HFF-Myc (cell line): Measurements from ENCODE around the gene SCP2.

Experiments used
- DNase-seq: peaks from one replicate; pipeline ENCODE4 v3.0.0-alpha.2; 2011; ENCODE audit warnings: low read depth; ENCODE audit errors: extremely low read depth
- H3K4me3 ChIP-seq: replicated peaks from 2 replicates; pipeline ENCODE4 v1.5.1; 2011; ENCODE audit warnings: low read depth, mild to moderate bottlenecking, control low read depth, low read length
- TF ChIP-seq, protein P1 (sequence below): IDR thresholded peaks from 2 replicates; pipeline ENCODE4 v1.5.1; 2012; ENCODE audit warnings: mild to moderate bottlenecking, low read depth, low read length, control low read depth; ENCODE audit errors: missing control alignments

The SCP2 gene

GRCh38 chr1:53047737-53048736 is 121.0 kb downstream of the SCP2 start:
- DNase-seq, result peak; percentile 51
- TF ChIP-seq, protein P1, sequence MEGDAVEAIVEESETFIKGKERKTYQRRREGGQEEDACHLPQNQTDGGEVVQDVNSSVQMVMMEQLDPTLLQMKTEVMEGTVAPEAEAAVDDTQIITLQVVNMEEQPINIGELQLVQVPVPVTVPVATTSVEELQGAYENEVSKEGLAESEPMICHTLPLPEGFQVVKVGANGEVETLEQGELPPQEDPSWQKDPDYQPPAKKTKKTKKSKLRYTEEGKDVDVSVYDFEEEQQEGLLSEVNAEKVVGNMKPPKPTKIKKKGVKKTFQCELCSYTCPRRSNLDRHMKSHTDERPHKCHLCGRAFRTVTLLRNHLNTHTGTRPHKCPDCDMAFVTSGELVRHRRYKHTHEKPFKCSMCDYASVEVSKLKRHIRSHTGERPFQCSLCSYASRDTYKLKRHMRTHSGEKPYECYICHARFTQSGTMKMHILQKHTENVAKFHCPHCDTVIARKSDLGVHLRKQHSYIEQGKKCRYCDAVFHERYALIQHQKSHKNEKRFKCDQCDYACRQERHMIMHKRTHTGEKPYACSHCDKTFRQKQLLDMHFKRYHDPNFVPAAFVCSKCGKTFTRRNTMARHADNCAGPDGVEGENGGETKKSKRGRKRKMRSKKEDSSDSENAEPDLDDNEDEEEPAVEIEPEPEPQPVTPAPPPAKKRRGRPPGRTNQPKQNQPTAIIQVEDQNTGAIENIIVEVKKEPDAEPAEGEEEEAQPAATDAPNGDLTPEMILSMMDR, result no peak
- no peak overlapping the region for H3K4me3 ChIP-seq

DNA sequence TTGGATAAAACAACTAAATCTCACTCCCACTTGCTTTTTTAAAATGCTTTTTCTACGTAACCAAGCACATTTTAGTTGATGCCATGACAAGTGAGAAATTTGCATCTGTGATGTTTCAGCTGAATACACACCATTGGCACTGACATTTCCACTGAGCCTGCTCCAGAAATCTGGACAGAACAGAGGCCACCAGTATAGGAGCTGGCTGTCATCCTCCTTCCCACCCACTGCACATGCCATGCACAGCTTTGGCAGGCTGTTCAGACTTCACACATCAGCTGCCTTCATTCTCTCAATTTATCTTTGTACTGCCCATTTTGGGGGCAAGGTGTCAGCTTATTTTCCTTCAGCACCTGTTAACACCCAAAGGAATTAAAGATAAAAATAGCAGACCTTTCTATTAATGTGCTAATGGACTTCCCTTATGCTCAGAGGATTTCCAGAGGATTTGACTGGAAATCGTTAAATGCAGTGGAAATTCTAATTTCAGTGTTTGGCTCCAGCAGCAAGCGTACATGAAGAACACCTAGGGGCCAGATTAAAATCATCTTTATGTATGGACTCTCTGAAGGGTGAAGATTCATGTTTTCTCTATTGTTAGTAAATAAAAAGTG is 122.0 kb downstream of the SCP2 start:
- DNase-seq, result no peak
- TF ChIP-seq, protein P1, result no peak
- H3K4me3 ChIP-seq, result no peak overlapping the region

DNA sequence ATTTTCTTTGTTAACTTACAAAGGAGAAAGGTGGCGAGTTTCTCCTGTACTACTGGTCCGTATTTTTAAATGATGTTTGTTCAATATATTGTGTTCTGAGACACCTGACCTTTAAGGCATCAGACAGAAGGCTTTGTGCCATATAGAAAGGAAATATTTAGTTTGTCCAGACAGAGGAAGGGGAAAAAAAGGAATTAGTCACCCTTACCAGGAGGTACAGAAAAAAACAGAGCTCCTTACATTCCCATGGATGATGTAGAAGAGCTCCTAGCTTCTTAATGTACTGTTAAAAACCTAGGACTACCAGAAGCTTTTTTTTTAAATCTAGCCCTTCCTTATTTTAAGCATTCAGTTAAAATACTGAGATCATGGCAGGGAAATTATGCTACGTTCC is 122.5 kb downstream of the SCP2 start:
- no peak overlapping the region for H3K4me3 ChIP-seq
- DNase-seq, result no peak
- TF ChIP-seq, protein P1, result no peak

DNA sequence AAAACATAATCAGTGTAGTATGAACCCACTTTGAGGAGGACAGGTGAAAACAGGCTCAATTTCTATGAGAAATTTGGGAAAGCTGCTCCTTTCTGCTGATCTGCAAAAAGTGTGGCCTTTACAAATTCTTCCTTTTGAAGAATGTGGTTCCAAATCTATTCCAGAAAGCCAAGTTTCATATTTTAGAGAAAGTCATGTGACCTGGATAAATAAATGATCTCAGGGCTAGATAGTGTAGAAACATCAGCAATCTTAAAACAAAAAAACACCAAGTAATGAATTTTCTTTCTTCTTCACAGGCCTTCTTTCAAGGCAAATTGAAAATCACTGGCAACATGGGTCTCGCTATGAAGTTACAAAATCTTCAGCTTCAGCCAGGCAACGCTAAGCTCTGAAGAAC is 123.2 kb downstream of the SCP2 start:
- DNase-seq, result no peak
- no peak overlapping the region for H3K4me3 ChIP-seq
- TF ChIP-seq, protein P1, result no peak

- TF ChIP-seq, protein P1, result no peak
- DNase-seq, result no peak
- H3K4me3 ChIP-seq, result no peak overlapping the region
These were observed 124.6 kb downstream of the SCP2 start for GRCh38 chr1:53051676-53052075.

- no peak for DNase-seq
- TF ChIP-seq, protein P1, result no peak
- no peak overlapping the region for H3K4me3 ChIP-seq
These were observed 130.1 kb downstream of the SCP2 start for GRCh38 chr1:53057127-53057526.
